ENCODE results near the gene ZSWIM1.

- no peak for TF ChIP-seq CTCF (IDR thresholded peaks at IDR 0.05)
- TF ChIP-seq EP300 (IDR thresholded peaks at IDR 0.05): no peak
- TF ChIP-seq POLR2A (IDR thresholded peaks at IDR 0.05): no peak
Measured at GRCh38 chr20:45905505-45906079, 24.6 kb downstream of the ZSWIM1 start.
